Left lung (tissue), 10 donors: Measurements from ENCODE around the gene CCDC134. TPM values are rescaled to one million over a fixed set of nuclear protein-coding genes. Genes with fewer than 3 reads are reported as not detected.
A peak's percentile ranks its signal among the peaks of the same experiment; 100 is the strongest.

Source experiments
- ATAC-seq: fragments of 200-7000 bp; cut with Tn5 transposase; one replicate; pipeline ENCODE4 v1.9.1; 2020; ENCODE audit warnings: moderate library complexity
- DNase-seq, 4 donors: peaks; one replicate each; pipeline ENCODE4 v3.0.0-alpha.2; 2013 to 2020
- H3K27ac ChIP-seq, 2 donors: fragments of 200-600 bp; sonication (generic) in 1 of 2; one replicate each; pipeline versions ENCODE4 v1.5.0 to v1.8.0; 2020 to 2021
- H3K27me3 ChIP-seq, 2 donors: fragments of 200-600 bp; sonication (generic) in 1 of 2; one replicate each; pipeline versions ENCODE4 v1.5.0 to v1.8.0; 2020 to 2021
- H3K36me3 ChIP-seq, 2 donors: fragments of 200-600 bp; sonication (generic) in 1 of 2; one replicate each; pipeline versions ENCODE4 v1.5.0 to v1.8.0; 2020 to 2021
- H3K4me1 ChIP-seq, 2 donors: fragments of 200-600 bp; one replicate each; pipeline ENCODE4 v1.8.0; 2021
- H3K4me3 ChIP-seq, 2 donors: fragments of 200-600 bp; sonication (generic) in 1 of 2; one replicate each; pipeline versions ENCODE4 v1.5.0 to v1.8.0; 2020 to 2021; ENCODE audit warnings: mild to moderate bottlenecking in 1 of 2
- H3K9me3 ChIP-seq, 2 donors: fragments of 200-600 bp; sonication (generic) in 1 of 2; one replicate each; pipeline versions ENCODE4 v1.5.0 to v1.8.0; 2020 to 2021
- CTCF ChIP-seq, 2 donors: fragments of 200-600 bp; sonication (generic) in 1 of 2; IDR thresholded peaks; one replicate each; pipeline versions ENCODE4 v1.5.0 to v1.8.0; 2021; ENCODE audit warnings: antibody characterized with exemption in 2 of 2
- intact Hi-C, 2 donors: fragments of 100-400 bp; cut with DNase I; formaldehyde crosslinking; loops; one replicate each; pipeline versions ENCODE4 v1.11.2 to v1.14.2; 2022
- polyA plus RNA-seq, 6 donors: library from polyadenylated mRNA; unstranded; fragments of 120-200 nt; gene quantifications; one replicate each; pipeline ENCODE4 v1.2.1, GENCODE V29; 2013; ENCODE audit not compliant: insufficient read length in 6 of 6
- total RNA-seq, 2 donors: library from RNA; stranded (reverse); fragmentation: NEBNext Ultra II Directional; extraction: Animal tissue kit (Norgen Biotek cat#: 25700); gene quantifications; one replicate each; pipeline ENCODE4 v1.2.1, GENCODE V29; 2021
- donor health status: DM: no; HTN: yes; CAD: no.
- donor health status: DM: no; HTN: no; CAD: no.

The CCDC134 gene
- total and polyA plus RNA-seq, 8 donors: 7.9 to 14.1 (median 9.8) TPM

DNA sequence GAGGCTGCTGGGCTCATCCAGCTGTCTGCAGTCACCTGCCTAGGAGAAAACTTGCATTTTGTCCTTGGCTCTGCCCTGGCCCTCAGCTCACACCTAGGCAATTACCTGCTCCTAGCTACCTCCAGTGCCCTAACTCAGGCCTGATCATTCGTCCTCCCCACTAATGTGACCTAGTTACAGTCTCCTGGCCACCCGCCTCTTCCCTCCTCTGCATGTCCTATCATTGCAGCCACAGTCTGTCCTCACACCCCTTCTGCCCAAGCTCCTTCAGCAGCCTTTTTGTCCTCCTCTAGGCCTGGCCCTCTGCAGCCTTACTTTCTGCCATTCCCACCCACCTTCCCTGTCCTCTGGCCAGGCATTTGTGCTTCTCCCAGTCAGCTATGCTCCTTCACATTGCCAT, 17.7 kb upstream of the CCDC134 start:
- Histone ChIP-seq H3K4me1 (peaks cover 0 to 26% of the 10 kb centered on the region in 2 donors), H3K4me3 (peak overlapping the region in 1 of 2 donors; percentile 40), H3K27ac (no peak overlapping the region), H3K36me3 (no peaks in the 10 kb centered on the region), H3K9me3 (no peaks in the 10 kb centered on the region), H3K27me3 (no peaks in the 10 kb centered on the region)
- ATAC-seq (no peak), DNase-seq (no peak)
- intact Hi-C loops: no loop called here
- TF ChIP-seq CTCF (IDR thresholded peaks at IDR 0.05): no peak

DNA sequence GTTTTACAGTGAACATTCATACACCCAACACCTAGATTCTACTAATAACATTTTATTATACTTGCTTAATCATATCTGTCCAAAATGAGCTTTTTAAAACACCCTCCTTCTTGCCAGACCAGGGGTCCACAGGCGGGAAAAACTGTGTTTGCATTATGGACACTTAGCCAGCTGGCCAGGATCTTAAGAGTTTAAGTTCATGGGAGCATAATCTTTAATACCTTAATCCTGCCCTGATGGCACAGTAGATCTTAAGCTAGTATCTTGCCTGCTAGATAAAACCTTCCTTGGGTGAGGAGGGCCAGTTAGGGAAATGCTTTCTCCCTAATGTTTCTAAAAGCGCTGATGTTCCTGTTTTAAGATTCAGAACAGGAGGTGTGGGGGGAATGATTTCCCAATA, 13.1 kb upstream of the CCDC134 start:
- no peaks in the 10 kb centered on the region for H3K36me3 ChIP-seq
- DNase-seq: no peak
- peaks cover 0 to 5% of the 10 kb centered on the region in 2 donors for H3K4me1 ChIP-seq
- TF ChIP-seq CTCF (IDR thresholded peaks at IDR 0.05): no peak
- no peaks in the 10 kb centered on the region for H3K9me3 ChIP-seq
- ATAC-seq: no peak
- no peak overlapping the region for H3K27ac ChIP-seq
- no peaks in the 10 kb centered on the region for H3K27me3 ChIP-seq
- no peak overlapping the region for H3K4me3 ChIP-seq
- intact Hi-C loops: no loop called here

- H3K36me3 ChIP-seq: no peaks in the 10 kb centered on the region
- no peak for TF ChIP-seq CTCF (IDR thresholded peaks at IDR 0.05)
- no peak for ATAC-seq
- no peaks in the 10 kb centered on the region for H3K27me3 ChIP-seq
- no peak for DNase-seq
- H3K4me1 ChIP-seq: no peaks in the 10 kb centered on the region
- no peak overlapping the region for H3K27ac ChIP-seq
- intact Hi-C loops: no loop called here
- H3K9me3 ChIP-seq: no peaks in the 10 kb centered on the region
- H3K4me3 ChIP-seq: no peak overlapping the region
Observed at GRCh38 chr22:41793871-41794270, 6.6 kb upstream of the CCDC134 start.

GRCh38 chr22:41798736-41799135, 1.7 kb upstream of the CCDC134 start:
- DNase-seq (no peak), ATAC-seq (no peak)
- Histone ChIP-seq H3K27ac (no peak overlapping the region), H3K4me1 (peaks cover 13 to 26% of the 10 kb centered on the region in 2 donors), H3K36me3 (no peaks in the 10 kb centered on the region), H3K9me3 (no peaks in the 10 kb centered on the region), H3K27me3 (no peaks in the 10 kb centered on the region), H3K4me3 (no peak overlapping the region)
- intact Hi-C loops: no loop called here
- TF ChIP-seq CTCF (IDR thresholded peaks at IDR 0.05): no peak

- Histone ChIP-seq H3K27ac (peak overlapping the region; percentile 87 to 93), H3K27me3 (no peaks in the 10 kb centered on the region), H3K4me3 (peak overlapping the region; percentile 65 to 85), H3K4me1 (peaks cover 13 to 26% of the 10 kb centered on the region in 2 donors), H3K36me3 (no peaks in the 10 kb centered on the region), H3K9me3 (no peaks in the 10 kb centered on the region)
- ATAC-seq (peak; percentile 64), DNase-seq (peak in 3 of 4 donors; percentile 40 to 86 (median 40))
- intact Hi-C loops: no loop called here
- TF ChIP-seq CTCF (IDR thresholded peaks at IDR 0.05): no peak
Observed at GRCh38 chr22:41799486-41800347, 762 bp upstream of the CCDC134 start.
